GM21360 (cell line): ENCODE results near the gene CCR7.

Experiments
- ATAC-seq: cut with Tn5 transposase; IDR thresholded peaks from one replicate; pipeline ENCODE4 v1.9.1; 2021; ENCODE audit warnings: mild to moderate bottlenecking, moderate library complexity; ENCODE audit not compliant: unreplicated experiment

The CCR7 gene

GRCh38 chr17:40563220-40564052 is 1.8 kb downstream of the CCR7 start:
- no peak for ATAC-seq

GRCh38 chr17:40562838-40563219 is 2.4 kb downstream of the CCR7 start:
- ATAC-seq = no peak

- no peak for ATAC-seq
These were observed 3.2 kb downstream of the CCR7 start for GRCh38 chr17:40561871-40562611.

- ATAC-seq = peak; percentile 3
These were observed 3.9 kb downstream of the CCR7 start for GRCh38 chr17:40561294-40561870.

DNA sequence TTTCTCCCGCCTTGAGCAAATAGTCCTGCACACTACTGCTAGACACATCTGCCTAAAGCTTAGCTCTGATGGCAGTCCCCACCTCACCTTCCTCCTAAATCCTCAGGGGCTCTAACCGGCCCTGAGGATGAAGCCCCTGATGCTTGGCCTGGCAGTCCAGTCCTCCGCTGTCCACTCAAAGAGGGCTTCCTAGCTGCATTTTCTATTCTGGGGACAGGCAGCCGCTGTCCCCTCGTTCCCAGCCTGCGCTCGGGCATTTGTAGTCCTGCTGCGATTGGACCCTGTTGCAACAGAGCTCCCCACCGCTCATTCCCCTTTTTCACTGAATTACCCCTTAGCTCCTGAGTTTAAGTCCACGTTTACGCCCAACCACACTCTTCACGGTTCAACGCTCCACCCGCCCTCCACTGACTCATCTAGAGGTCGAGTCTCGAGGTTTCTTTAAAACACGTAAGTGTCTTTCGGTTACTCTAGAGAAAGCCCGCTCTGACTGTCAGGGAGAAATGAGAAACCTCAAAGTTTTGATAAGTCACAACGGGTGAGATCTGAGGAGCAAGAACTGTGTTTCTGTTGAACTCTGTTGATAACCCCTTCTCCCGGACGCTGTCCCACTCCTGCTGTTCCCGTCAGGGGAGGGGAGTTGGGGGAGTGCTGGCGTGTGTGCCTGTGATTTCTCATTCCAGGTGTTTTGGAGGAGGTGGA is 4.5 kb downstream of the CCR7 start:
- peak; percentile 27 for ATAC-seq

DNA sequence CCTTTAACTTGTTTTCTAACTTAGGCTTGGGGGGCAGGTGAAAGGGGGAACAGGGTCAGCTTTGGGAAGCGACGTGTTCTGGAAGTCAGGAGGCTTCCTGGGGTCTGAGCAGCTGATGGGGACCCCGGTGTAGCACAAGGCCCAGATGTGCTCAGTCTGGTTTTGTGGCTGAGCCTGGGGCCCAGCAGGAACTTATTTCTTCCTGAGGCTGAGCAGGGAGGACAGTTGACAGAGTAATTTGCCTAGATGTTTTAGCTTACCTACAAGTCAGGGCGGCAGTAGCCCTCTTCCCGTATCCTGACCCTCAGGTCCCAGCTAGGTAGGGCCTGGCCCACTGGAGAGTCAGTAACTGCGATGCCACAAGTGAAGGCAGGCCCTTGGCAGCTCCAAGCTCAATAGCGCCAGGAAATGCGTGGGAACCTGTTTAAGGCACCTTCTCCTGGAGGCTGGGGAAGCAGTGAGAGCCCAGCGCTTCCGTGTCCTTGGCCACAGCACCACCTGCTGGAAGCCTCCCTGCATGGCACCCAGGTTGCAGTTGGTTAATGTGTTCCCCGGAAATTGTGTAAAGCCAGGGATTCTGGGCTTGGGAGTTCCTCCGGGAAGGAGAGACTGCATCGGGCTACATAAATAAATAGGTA is 5.2 kb downstream of the CCR7 start:
- ATAC-seq = no peak

GRCh38 chr17:40559564-40559916 is 5.7 kb downstream of the CCR7 start:
- no peak for ATAC-seq

DNA sequence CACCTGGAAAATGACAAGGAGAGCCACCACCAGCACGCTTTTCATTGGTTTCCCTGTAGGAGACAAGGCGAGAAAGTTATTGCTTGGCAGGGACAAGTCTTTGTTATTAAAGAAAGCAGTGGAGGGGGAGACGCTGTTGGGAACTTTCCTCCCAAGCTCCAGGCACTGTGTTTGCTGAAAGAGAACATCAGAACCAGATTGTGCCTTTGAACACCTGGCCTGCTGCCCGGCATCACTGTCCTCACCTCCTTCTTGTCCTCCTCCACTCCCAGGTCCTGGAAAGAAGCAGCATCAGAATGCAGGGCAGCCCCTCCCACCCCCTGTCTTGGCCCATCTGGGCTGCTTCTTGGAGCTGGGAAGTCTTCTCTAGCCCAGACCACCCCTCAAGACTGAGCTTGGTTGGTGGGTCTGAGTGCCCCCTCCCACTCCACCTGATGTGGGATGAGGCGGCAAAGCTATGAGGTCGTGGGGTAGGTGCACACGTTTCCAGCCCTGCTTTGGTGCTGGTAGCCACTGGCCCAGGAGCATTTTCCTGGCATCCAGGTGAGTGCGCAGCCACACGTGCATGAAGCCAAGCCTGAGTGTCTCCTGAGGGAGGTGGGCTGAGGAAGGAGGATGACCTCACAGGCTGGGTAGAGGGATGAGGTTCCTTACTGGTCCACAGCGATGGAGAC is 6.2 kb downstream of the CCR7 start:
- no peak for ATAC-seq

- no peak for ATAC-seq
These were observed 6.9 kb downstream of the CCR7 start for GRCh38 chr17:40558300-40558889.

GRCh38 chr17:40557531-40558299 is 7.6 kb downstream of the CCR7 start:
- ATAC-seq = no peak

DNA sequence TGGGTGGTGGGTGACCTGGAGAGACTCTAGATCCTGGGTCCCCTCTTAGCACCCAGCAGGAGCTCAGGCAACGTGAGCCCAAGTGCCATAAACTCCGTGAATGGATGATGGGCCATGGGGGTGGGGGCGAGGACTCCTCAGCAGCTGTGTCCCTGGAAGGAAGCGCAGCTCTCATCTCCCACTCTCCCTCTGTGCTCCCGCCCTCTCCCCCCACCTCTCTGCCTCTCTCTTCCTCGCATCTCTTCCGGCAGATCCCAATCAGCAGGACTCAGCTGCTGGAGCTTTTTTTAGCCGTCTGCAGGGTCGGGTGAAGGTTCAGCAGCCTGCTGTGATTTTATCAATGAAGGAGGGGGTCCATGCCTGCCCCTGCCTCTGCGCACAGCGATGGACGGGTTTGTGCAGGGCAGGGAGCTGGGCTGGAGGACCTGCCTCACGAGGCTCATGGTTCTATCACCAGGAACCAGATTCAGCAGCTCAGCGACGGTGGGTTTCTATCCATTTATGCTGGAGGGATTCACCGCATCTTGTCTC is 8.3 kb downstream of the CCR7 start:
- no peak for ATAC-seq

DNA sequence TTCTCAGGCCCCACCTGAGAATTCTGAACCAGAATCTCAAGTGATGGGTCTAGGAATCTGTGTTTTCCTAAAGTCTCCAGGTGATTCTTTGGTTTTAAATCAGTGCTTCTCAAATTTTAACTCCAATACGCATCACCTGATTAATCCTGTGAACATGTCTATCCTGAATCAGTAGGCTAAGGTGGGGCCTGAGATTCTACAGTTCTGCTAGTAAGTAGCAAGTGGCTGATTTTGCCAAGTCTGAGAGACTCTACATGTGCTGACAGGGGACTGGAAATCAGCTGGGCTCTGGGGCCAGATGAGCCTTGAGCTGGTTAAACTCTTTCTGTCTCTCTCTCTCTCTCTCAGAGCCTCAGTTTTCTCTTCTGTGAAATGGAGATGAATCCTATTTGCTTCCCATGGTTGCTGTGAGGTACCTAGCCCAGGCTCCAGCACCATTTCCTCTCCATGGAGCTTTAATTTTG is 9.0 kb downstream of the CCR7 start:
- no peak for ATAC-seq

DNA sequence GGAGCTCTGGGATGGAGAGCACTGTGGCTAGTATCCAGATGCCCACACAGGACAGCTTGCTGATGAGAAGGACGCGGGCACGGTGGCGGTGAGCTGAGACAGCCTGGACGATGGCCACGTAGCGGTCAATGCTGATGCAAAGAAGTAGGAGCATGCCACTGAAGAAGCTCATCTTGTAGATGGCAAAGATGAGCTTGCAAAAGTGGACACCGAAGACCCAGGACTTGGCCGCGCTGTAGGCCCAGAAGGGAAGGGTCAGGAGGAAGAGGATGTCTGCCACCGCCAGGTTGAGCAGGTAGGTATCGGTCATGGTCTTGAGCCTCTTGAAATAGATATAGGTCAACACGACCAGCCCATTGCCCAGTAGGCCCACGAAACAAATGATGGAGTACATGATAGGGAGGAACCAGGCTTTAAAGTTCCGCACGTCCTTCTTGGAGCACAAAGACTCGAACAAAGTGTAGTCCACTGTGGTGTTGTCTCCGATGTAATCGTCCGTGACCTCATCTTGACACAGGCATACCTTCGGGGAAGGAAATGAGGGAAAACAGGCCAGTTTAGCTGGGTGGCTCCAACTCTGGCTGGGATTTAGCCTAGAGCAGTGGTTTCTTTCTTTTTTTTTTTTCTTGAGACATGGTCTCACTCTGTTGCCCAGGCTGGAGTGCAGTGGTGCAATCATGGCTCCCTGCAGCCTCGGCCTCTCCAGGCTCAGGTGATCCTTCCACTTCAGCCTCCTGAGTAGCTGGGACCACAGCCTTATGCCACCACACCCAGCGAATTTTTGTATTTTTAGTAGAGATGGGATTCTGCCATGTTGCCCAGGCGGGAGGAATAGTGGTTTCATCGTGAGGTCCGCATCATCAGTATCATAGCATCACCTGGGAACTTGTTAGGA is 9.7 kb downstream of the CCR7 start:
- no peak for ATAC-seq

- ATAC-seq = no peak
These were observed 10.5 kb downstream of the CCR7 start for GRCh38 chr17:40554646-40555295.

DNA sequence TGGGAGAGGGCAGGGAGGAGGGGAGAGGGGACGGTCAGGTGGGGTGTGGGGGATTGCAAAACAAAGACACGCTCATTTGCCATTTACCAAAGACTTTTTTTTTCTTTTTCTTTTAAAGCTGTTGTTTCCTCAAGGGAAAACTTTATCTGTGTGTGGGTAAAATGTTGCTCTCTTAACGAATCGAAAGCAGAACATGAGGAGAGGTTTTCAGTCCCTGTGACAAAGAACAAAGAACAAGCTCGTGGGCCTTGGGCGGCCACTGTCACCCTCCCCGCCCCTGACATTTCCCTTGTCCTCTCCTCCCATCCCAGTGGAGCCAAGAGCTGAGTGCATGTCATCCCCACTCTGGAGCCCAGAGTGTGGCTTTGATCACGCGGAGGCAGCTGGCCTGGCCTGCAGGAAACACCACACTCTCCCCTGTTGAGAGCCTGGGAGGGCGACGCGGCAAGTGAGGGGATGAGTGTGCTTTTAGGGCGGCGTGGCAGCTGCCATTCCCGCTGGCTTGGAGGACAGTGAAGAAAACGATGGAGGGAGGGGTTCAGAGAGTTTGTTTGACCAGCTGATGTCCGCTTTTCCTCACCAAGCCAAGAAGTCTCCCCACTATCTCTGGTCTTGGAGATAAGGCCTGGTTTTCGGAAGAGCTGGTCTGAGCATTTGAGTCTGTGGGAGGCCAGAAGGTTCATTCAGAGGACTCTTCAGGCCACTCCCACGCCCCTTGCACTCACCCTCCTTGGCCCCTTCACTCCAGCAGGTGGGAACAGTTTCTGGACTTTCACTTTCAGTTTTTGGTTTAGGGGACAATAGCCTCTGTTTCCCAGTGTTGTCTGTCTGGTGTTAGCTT is 11.4 kb downstream of the CCR7 start:
- no peak for ATAC-seq
